ENCODE data around the gene PTPRG.

PTPRG gene

DNA sequence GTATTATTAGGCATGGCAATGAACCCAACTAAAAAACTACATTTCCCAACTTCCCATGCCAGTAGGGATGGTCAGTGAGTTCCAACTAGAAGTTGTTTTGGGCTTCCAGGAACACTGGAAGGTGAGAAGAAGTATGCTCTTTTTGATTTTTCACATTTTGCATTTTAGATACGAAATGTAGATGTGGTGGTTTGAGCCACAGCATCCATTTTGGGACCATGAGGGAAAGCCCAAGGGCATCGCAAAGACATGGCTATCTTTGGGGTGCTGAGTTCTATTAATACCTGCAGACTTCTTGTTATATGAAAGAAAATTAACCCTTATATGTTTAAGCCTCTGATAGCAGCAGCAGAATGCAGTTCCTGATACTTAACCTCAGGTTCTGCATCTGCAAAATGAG, 62.9 kb downstream of the PTPRG start:
- DNase-seq = no peak

DNA sequence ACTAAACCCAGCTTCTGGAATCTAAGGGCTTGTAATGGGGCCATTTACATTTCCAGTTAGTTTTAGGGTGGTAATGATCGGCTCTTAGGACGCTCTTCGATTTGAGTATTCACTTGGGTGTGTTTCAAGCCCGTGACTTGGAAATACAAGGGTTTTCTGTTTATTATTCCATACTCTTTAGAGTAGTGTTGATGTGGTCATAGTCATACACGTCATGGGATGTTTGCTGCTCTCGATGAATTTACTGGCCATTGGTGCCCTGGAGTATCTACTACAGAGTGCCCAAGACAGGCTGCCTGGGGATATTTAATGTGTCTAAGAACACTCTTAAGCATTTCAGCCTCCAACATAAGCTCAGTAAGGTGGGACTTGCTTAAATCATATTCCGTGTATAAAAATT, 64.1 kb downstream of the PTPRG start:
- DNase-seq = no peak

DNA sequence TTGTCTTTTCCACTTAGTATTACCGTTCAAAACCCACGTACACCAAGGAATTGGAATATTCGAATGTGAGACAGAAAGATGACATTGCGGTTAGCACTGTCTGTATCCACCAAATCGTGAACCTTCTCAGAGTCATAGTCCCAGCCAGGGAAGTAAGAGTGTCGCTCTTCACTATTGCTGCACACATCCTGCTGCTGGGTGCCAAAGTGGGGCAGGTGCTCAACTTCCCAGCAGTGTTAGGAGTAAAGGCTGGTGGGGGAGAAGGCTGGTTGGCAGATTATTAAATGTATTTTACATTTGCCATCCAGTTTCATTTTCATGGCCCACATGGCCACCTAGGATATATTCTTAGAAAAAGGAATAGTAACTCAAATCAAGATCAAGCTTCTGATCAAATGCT, 65.1 kb downstream of the PTPRG start:
- no peak for DNase-seq

DNA sequence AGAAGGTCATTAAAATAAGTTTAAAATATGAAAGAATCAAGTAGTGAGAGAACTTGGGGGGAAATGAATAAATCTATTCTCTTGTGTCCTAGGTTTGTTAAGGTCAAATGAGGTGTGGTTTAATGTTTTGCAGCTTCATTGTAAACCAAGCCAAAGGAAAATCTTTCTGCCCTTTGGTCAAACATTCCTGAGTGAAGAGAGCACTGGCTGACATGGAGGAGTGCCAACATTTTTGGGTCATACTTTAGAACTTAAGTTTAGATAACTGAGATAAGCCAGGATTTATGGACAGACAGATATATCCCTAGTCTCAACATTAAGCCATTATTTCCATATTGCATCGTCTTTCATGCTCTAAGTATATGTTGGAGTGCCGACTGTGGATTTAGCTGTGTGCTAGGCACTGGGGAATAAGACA, 66.4 kb downstream of the PTPRG start:
- no peak for DNase-seq

DNA sequence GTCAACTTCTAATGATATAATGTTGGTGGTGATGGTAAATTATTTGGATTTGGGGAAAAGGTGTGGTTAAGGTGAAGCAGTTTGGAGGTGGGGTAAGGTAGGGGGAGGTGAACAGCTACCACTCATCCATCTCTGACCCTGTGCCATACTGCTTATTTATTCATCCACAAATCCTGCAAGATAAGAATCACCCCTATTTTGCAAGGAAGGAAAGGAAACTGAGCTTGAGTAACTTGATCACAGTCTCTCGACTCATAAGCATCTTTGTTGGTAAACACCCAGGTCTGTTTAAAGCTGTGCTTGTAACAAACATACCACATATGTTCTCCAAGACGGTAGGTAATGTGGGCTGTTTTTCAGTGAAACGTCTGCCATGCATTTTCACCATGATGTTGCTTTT, 67.3 kb downstream of the PTPRG start:
- no peak for DNase-seq

DNA sequence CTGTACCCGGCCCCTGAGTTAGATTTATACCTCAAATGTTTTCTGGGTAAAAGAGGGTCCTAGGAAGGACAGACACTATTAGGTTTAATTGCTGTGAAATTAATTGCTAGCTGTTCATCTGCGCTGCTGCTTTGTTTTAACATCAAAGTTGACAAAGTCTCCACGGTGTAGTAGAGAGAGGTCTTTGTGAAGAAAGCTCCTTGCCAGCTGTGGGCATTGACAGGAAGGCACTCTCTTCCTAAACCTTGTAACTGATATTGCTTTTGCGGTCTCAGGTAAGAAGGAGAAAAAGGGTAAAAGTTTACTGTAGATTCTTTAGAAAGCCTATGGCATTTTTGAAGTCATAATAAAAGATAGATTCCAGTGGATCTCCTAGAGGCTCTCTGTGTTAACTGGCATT, 68.1 kb downstream of the PTPRG start:
- DNase-seq = no peak

DNA sequence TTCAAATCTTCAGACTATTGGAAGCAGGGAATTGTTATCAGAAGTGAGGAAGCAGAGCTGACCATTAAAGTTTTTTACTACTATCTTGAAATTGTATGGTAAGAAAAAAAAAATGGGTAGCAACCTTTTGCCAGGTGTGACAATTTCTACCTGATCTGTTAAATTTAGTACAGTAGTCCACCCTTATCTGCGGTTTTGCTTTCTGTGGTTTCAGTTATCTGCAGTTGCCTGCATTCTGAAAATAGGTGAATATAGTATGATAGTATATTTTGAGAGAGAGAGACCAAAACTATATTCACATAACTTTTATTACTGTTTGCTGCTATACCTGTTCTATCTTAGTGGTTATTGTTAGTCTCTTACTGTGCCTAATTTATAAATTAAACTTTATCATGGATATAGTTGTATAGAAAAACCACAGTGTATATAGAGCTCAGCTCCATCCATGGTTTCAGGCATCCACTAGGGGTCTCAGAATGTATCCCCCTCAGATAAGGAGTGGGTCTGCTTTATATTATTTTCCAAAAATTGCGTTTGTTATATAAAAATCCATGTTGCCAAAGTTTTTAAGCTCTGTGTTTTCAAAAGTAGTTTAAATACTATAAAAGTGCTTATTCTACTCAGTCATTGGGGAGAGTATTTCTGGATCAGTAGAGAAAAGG, 69.9 kb downstream of the PTPRG start:
- DNase-seq = no peak

DNA sequence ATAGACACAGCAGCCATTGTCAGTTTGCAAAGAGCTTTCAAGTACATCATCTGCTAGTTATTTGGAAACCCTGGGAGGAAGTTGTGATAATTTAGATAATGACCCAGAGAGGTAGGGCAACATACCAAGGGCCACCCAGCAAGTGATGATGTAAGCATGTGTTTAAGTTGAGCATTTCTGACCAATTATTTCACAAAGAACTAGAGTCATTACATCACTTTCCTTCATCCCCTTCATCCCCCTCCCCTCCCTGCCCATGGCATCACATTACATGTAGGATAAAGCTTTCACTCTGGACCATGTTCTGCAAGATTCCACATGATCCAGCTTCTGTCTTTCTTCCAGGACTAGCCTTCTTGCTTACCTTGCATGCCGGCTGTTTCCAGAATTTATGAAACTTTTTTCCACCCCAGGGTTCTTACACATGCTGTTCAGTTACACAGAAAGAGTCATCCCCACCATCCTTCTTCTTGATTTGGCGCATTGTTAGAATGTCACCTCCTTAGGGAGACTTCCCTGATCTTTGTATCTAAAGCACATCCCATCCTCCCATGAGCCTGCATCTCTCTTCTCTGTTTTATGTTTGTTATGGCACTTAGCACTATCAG, 71.3 kb downstream of the PTPRG start:
- no peak for DNase-seq

DNA sequence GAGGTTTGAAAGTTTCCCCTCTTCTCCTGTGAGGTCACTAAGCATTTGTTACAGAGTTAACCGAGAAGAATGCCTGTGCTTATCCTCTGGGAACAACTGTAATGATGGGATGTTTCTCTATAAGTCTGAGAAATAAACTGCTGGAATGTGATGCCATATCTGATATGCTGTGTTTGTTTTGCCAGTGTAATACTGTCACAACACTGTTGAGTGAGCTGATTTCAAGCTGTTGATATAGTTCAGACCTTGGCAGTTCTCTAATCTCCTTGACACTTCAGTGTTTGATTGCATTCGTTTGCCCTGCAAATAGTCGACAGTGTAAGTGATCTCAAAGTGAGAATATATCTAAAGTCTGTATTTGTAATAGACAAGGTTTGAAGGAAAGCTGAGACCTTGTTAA, 73.3 kb downstream of the PTPRG start:
- no peak for DNase-seq

DNA sequence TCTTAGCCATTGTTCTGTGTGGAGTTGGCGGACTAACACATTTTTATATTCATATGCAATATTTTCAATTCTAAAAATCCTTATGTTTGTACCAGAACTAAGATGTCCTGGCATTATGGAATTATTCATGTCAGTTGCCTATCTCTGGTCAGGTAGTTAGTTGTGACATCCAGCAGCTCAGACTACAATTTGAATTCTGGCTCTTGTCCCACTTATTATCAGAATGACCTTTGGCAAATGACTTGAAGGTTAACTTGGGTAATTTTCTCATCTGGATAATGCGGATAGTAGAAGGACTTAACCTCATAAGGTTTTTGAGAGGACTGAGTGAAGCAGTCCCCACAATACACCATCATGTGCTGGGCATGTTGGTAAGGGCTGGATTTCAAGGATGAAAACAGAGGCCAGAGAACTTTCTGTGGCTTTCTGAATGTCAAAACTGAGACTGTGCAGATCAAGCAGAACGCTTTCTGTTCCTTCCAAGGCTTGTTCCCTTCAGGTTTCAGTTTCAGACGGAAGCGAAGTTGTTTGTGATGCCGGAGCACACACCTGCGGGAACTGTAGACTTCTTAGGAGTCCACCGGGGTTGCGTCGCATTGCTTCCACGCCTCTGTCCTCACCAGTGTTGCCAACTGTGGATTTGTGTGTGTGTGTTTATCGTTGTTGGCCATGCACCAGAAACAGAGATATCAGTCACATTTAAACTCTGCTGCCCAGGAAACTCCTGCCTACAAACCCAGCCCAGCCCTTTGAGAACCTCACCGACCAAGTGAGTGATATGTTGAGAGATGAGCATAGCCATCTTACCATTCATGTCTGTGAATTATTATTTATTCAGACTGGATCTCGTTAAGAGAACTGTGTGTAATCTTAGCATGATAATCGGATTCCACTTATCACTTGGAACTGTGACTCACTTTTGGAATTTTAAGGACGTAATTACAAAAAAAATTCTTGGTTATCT, 76.0 kb downstream of the PTPRG start:
- DNase-seq = no peak

DNA sequence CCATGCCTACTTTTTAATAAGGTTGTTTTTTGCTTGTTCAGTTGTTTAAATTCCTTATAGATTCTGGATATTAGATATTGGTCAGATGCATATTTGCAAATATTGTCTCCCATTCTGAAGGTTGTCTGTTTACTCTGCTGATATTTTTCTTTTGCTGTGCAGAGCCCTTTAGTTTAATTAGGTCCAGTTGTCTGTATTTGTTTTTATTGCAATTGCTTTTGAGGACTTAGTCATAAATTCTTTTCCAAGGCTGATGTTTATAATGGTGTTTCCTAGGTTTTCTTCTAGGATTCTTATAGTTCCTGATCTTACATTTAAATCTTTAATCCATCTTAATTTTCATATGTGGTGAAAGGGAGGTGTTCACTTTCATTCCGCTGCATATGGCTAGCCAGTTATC, 77.4 kb downstream of the PTPRG start:
- no peak for DNase-seq

DNA sequence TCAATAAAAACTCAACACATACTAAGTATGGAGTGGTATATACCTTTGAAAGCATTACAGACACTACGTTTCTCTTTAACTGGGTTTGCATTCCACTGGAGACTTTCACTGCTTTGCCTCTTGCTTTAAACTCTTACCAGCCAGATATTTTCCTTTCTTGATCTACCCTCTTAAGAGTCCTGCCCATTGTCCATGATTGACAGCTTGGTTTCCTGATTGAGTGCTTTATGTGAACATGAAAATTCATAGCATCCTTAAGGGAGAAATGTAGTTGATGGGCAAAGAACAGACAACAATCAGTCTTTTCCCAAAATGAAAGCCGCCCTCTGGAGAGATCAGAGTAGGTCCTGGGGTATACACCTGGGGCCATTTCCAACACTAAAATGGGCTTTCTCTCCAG, 78.6 kb downstream of the PTPRG start:
- no peak for DNase-seq

DNA sequence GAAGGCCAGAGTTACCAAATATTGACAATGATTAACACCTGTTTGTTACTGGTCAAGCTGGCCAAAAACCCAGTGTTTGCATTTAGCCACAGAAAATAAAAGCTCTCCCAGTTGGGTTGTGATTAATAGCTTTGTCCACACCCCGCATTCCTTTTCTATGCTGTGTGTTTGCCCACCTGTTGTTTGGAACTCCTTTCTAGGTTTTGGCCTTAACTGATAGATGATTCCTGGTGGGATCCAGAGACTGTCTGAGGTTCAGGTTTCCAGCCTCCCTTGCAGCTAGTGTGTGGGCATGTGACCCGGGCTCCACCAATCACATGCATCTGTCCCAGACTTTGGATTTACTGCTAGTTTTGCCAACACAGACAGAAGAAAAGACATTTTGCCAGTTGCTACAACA, 83.8 kb downstream of the PTPRG start:
- DNase-seq = no peak

DNA sequence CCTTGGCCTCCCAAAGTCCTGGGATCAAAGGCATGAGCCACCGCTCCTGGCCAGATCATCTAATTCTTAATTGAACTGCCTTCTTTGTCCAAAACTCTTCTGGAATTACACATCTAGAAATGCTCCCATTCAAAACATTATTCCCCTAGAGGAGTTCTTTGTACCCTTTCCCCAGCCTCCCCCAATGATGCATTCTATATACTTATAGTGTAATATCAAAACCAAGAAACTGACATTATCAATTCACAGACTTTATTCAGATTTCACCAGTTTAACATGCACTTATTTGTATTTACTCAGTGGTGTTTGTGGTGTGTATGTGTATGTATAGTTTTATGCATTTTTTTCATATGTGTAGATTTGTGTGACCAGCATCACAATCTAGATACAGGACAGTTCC, 85.0 kb downstream of the PTPRG start:
- DNase-seq = no peak

DNA sequence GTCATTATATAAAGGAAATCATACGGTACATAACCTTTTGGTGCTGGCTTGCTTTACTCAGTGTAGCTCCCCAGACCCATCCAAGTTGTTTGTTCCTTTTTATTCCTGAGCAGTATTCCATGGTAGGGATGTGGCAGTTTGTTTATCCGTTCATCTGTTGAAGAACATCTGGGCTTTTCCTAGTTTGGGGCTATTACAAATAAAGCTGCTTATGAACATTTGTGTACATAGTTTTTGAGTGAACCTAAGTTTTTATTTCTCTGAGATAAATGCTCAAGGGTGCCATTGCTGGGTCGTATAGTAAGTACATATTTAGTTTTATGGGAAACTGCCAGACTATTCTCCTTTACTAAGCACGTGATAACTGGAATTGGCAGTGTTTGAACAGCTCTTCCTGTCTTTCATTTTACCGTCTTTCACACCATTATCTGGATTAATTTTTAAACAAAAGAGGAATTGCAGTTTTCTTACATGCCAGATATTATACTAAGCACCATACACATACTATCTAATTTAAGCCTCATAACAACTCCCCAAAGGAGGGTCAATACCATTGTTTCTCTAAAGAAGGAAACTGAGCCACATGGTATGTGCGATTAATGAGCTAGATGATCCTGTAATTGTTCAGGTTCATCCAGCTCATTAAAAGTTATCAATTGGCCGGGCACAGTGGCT, 85.6 kb downstream of the PTPRG start:
- no peak for DNase-seq

DNA sequence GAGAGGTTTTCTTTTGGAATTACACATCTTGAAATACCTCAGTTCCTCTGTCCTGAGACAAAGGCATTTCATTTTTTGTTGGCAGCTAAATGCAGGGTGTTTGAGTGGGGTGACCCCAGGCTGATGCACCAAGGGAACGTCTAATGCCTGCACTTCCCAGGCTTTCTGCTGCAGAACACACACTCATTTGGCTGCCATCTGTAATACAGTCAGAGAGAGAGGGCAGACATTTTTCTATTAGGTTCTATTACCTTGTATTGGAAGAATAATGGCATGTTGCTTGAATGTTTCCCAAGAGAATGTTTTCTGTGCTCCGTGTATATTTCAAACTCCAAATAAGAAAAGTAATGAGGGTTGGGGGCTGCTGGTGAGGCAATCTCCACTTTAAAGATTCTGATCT, 87.1 kb downstream of the PTPRG start:
- no peak for DNase-seq

DNA sequence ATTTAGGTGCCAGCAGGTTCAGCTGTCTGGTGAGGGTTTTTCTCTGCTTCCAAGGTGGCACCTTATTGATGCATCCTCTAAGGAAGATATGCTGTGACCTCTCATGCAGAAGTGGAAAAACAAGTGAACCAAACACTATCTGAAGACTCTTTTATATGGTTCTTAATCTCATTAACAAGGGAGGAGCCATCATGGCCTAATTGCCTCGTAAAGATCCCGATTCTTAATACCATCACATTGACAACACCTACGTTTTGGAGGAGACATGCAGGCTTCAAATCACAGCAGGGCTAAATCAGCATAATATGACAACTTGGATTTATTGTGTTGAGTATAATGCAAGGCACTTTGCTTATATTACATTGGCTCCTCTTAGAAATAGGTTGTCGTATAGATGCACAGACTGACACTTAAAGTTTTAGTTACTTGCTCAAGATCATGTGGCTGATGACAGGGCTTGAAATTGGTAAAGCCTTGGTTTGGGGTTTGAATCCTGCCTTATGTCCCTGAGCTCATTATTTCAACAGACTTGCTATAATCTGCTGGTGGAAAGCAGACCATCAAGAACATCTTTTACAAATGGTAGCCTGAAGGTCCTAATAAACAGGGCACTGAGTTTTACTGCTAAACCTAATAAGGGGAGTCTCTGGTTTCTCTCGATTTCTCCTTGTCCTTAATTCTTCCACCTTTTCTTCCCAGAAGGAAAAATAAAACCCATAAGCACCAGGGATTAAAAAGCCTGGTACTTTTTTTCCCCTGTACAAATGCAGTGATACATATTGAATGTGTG, 88.2 kb downstream of the PTPRG start:
- peak; percentile 41 for DNase-seq

DNA sequence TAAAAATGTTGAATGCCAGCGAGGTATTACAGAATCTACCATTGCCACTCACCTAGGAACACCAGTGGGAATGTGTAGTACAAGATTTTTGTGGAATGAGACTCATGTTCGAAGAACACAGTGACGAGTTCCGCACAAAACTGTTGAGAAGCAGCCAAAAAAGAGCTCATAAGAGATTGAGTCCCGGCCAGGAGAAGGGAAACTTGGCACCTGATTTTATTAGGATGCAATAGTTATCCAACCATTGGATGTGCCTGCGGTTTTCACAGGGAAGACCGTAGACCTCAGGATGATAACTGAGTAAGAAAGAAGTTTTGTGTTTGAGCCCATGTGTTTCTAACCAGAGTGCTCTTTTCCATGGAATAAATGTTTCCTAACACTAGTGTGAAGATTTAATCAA, 88.9 kb downstream of the PTPRG start:
- DNase-seq = no peak

DNA sequence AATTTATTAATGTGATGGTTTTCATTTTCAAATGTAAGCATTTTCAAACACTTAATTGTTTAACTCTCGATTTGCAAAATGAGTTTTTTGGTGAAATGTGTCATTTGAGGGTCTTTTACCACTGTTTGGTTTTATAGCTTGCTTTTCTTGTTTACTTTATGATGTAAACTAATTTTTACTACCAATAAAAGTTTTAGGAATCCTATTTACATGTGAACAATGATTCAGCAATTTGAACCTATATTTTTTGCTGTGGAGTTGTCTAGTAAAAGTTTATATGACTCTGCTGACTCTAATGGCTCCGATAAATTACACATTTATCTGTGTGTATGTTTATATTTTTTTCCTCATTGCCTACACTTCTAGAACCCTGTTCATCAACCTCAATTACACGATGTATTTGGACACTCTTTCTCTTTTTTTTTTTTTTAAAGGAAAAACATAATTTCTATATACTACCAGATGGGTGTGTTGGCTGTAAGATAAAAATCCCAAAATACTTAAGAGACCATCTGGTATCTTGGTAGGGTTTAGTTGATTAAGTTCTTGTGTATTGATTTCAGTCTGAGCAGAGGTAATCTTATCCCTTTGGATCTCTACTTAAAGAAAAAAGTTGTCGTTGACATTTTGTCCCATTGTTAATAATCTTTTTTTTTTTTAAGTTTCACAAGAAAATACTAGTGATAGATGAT, 89.5 kb downstream of the PTPRG start:
- DNase-seq = peak; percentile 79

DNA sequence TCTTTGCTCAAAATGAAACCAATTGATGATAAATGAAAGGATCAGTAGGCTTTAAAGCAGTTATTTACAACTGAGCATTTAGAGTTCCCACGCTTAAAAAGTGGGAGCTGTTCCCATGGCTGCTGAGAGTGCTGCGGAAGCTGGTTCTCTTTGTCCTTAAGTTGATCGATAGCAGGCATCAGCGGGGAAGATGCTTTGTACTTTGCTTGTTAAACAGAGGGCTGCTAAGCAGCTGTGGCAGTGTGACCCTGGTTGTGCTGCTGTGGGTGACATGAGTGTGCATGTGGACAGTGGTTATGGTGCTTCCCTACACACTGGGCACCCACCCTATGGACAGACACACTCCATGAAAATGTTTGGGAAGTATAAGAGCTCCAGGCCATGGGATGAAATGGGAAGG, 96.3 kb downstream of the PTPRG start:
- DNase-seq = no peak

DNA sequence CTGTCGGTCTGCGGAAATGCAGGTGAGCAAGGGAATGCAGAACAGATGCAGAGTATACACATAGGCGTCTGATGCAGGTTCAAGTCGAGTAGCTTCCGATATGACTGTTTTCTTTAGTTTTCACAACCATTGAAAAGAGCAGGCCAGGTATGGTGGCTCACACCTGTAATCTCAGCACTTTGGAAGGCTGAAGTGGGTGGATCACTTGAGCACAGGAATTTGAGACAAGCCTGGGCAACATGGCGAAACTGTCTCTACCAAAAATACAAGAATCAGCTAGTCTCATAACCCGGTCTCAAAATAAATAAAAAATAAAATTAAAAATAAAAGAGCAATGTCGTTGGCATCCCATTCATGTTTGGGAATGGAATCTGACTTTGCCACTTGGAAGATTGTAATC, 101.5 kb downstream of the PTPRG start:
- no peak for DNase-seq

All from NCI-H524 treated with DMSO at 0.1 percent for 48 hours (cell line).